Esophagus squamous epithelium (tissue), 4 donors: ENCODE measurements around the gene DYRK1A.

Experiments used
- POLR2A ChIP-seq, 4 donors: fragments of 450-650 bp; IDR thresholded peaks; one replicate each; pipeline ENCODE4 v1.6.1; 2017; ENCODE audit warnings: antibody characterized with exemption in 4 of 4, mild to moderate bottlenecking in 4 of 4, moderate library complexity in 3 of 4
- TF ChIP-seq, protein P1 (sequence below), 6 experiments: fragments of 450-650 bp in 4 of 6; fragments of 200-600 bp in 2 of 6; sonication (generic) in 2 of 6; IDR thresholded peaks; one replicate each; pipeline ENCODE4 v1.5.1; 2016 to 2019; ENCODE audit warnings: antibody characterized with exemption in 6 of 6, mild to moderate bottlenecking in 4 of 6, moderate library complexity in 4 of 6

GRCh38 chr21:37505963-37506362, 139.4 kb downstream of the DYRK1A start:
- TF ChIP-seq, protein P1, sequence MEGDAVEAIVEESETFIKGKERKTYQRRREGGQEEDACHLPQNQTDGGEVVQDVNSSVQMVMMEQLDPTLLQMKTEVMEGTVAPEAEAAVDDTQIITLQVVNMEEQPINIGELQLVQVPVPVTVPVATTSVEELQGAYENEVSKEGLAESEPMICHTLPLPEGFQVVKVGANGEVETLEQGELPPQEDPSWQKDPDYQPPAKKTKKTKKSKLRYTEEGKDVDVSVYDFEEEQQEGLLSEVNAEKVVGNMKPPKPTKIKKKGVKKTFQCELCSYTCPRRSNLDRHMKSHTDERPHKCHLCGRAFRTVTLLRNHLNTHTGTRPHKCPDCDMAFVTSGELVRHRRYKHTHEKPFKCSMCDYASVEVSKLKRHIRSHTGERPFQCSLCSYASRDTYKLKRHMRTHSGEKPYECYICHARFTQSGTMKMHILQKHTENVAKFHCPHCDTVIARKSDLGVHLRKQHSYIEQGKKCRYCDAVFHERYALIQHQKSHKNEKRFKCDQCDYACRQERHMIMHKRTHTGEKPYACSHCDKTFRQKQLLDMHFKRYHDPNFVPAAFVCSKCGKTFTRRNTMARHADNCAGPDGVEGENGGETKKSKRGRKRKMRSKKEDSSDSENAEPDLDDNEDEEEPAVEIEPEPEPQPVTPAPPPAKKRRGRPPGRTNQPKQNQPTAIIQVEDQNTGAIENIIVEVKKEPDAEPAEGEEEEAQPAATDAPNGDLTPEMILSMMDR (IDR thresholded peaks at IDR 0.05), result no peak
- TF ChIP-seq POLR2A (IDR thresholded peaks at IDR 0.05), result no peak
